SW480 (cell line): ENCODE data around the gene TIMM9.
A peak's percentile ranks its signal among the peaks of the same experiment; 100 is the strongest.
"Not testable (repeated sequence)": the region's sequence is repeated elsewhere in the genome, so short reads cannot be mapped to it uniquely, and the experiment has no call there.

Experiments used
- DNase-seq: peaks from one replicate; pipeline ENCODE4 v3.0.0-alpha.2; 2016; ENCODE audit warnings: low spot score

Gene TIMM9

GRCh38 chr14:58398495-58398894 lies 28.8 kb downstream of the TIMM9 start:
- DNase-seq: no peak

- no peak for DNase-seq
Observed at GRCh38 chr14:58397156-58397555, 30.2 kb downstream of the TIMM9 start.

- DNase-seq: peak; percentile 69
Observed at GRCh38 chr14:58395812-58396788, 31.2 kb downstream of the TIMM9 start, which contains the start of gene TOMM20L. TSS of gene TOMM20L (plus strand) at chr14:58395930. CDS start at chr14:58395958, 28 bp downstream.

- DNase-seq: no peak
Observed at GRCh38 chr14:58395562-58395811, 31.8 kb downstream of the TIMM9 start.

- DNase-seq: no peak
Observed at GRCh38 chr14:58390830-58391229, 36.5 kb downstream of the TIMM9 start.

- no peak for DNase-seq
Observed at GRCh38 chr14:58376791-58377190, 50.5 kb downstream of the TIMM9 start.

GRCh38 chr14:58368956-58369355 lies 58.4 kb downstream of the TIMM9 start:
- DNase-seq: no peak

GRCh38 chr14:58367296-58367695 lies 60.0 kb downstream of the TIMM9 start:
- no peak for DNase-seq

- DNase-seq: no peak
Observed at GRCh38 chr14:58364316-58364715, 63.0 kb downstream of the TIMM9 start.

GRCh38 chr14:58362798-58363412 lies 64.4 kb downstream of the TIMM9 start:
- peak; percentile 25 for DNase-seq

GRCh38 chr14:58362272-58362671 lies 65.1 kb downstream of the TIMM9 start:
- DNase-seq: not testable (repeated sequence)
